Astrocyte (in vitro differentiated cells and primary cell): Measurements from ENCODE around the gene RDH16. TPM values are rescaled to one million over a fixed set of nuclear protein-coding genes. Genes with fewer than 3 reads are reported as not detected.

ENCODE experiments used
- DNase-seq: peaks from one replicate; pipeline ENCODE4 v3.0.0-alpha.2; 2010; ENCODE audit warnings: low read depth
- FAIRE-seq: peaks from 2 replicates; lab custom pipeline; 2011; peaks lifted over from hg19 to GRCh38; lab: Jason Lieb, UNC
- H2AFZ ChIP-seq: 2 replicates; pipeline ENCODE4 v1.6.0; 2012; ENCODE audit warnings: low read depth, low read length, inconsistent platforms
- H3K27ac ChIP-seq: 2 replicates; pipeline ENCODE4 v1.5.1; 2011; ENCODE audit warnings: low read depth, low read length, inconsistent platforms
- H3K27me3 ChIP-seq: 2 replicates; pipeline ENCODE4 v1.6.0; 2011; ENCODE audit warnings: low read length, inconsistent platforms; ENCODE audit not compliant: insufficient read depth
- H3K36me3 ChIP-seq: 2 replicates; pipeline ENCODE4 v1.5.1; 2011; ENCODE audit warnings: low read length, inconsistent platforms; ENCODE audit not compliant: insufficient read depth
- H3K4me1 ChIP-seq: 2 replicates; pipeline ENCODE4 v1.5.1; 2011; ENCODE audit warnings: low read length, inconsistent platforms; ENCODE audit not compliant: insufficient read depth
- H3K4me2 ChIP-seq: 2 replicates; pipeline ENCODE4 v1.6.0; 2012; ENCODE audit warnings: low read length, inconsistent platforms
- H3K4me3 ChIP-seq: 2 replicates; pipeline ENCODE4 v1.5.1; 2011; ENCODE audit warnings: low read depth, mild to moderate bottlenecking, low read length, inconsistent platforms; ENCODE audit not compliant: insufficient read depth
- H3K79me2 ChIP-seq: 2 replicates; pipeline ENCODE4 v1.6.0; 2012; ENCODE audit warnings: mild to moderate bottlenecking, low read length, inconsistent platforms; ENCODE audit not compliant: insufficient read depth
- H3K9ac ChIP-seq: 2 replicates; pipeline ENCODE4 v1.6.0; 2012; ENCODE audit warnings: mild to moderate bottlenecking, low read length, inconsistent platforms
- H3K9me3 ChIP-seq: 2 replicates; pipeline ENCODE4 v1.5.1; 2012; ENCODE audit warnings: low read depth, mild to moderate bottlenecking, low read length, inconsistent platforms; ENCODE audit not compliant: insufficient read depth
- H4K20me1 ChIP-seq: 2 replicates; pipeline ENCODE4 v1.6.0; 2012; ENCODE audit warnings: low read length, inconsistent platforms; ENCODE audit not compliant: insufficient read depth
- H3K27ac Mint-ChIP-seq: one replicate; pipeline ENCODE4 v1.8.0; 2021; ENCODE audit warnings: mild to moderate bottlenecking, mixed read lengths; ENCODE audit not compliant: unreplicated experiment
- H3K27me3 Mint-ChIP-seq: one replicate; pipeline ENCODE4 v1.8.0; 2021; ENCODE audit warnings: low read depth, mixed read lengths; ENCODE audit not compliant: unreplicated experiment
- H3K36me3 Mint-ChIP-seq: one replicate; pipeline ENCODE4 v1.8.0; 2021; ENCODE audit warnings: low read depth, mixed read lengths; ENCODE audit not compliant: unreplicated experiment
- H3K4me1 Mint-ChIP-seq: one replicate; pipeline ENCODE4 v1.8.0; 2021; ENCODE audit warnings: low read depth, mixed read lengths; ENCODE audit not compliant: unreplicated experiment
- H3K4me3 Mint-ChIP-seq: one replicate; pipeline ENCODE4 v1.8.0; 2021; ENCODE audit warnings: mild to moderate bottlenecking, moderate library complexity, mixed read lengths; ENCODE audit not compliant: unreplicated experiment
- H3K9me3 Mint-ChIP-seq: one replicate; pipeline ENCODE4 v1.8.0; 2021; ENCODE audit warnings: mild to moderate bottlenecking, mixed read lengths; ENCODE audit not compliant: unreplicated experiment
- CTCF ChIP-seq: IDR thresholded peaks from 2 replicates; pipeline ENCODE4 v1.5.1; 2011; ENCODE audit warnings: low read depth, mild to moderate bottlenecking, inconsistent platforms, low read length, moderate library complexity; ENCODE audit not compliant: insufficient read depth
- EZH2 ChIP-seq: IDR thresholded peaks from 2 replicates; pipeline ENCODE4 v1.6.1; 2012; ENCODE audit warnings: mild to moderate bottlenecking, low read length, inconsistent platforms; ENCODE audit not compliant: insufficient read depth
- total RNA-seq: library from RNA; stranded (reverse); gene quantifications from 2 replicates; pipeline ENCODE4 v1.2.1, GENCODE V29; 2021

RDH16 gene
- total RNA-seq, 1 donor from 2014 or later = 0.32 TPM

GRCh38 chr12:56935157-56935556 lies 22.3 kb downstream of the RDH16 start:
- TF ChIP-seq CTCF (no peak), EZH2 (no peak)
- no peak overlapping the region for H3K4me3 ChIP-seq

GRCh38 chr12:56933826-56934625 lies 23.4 kb downstream of the RDH16 start, which contains the start of gene SDR9C7:
SDR9C7 (minus strand) TSS chr12:56934408; CDS start chr12:56934261, 147 bp downstream.
- Histone ChIP-seq H3K9me3 (no peaks in the 10 kb centered on the region), H3K79me2 (no peaks in the 10 kb centered on the region), H3K9ac (no peak within 1 kb of the TSS), H3K4me3 (no peak within 1 kb of the TSS), H3K27me3 (no peaks in the 10 kb centered on the region), H3K36me3 (no peaks in the 10 kb centered on the region), H4K20me1 (no peaks in the 10 kb centered on the region), H3K4me2 (no peak within 1 kb of the TSS), H3K4me1 (no peaks in the 10 kb centered on the region), H3K27ac (no peak within 1 kb of the TSS), H2AFZ (no peak within 1 kb of the TSS)
- H3K27ac Mint-ChIP-seq = peak within 1 kb of the TSS; percentile 47
- no peak for DNase-seq
- no peak for TF ChIP-seq EZH2
- TF ChIP-seq CTCF = no peak
- peaks cover 25% of the 10 kb centered on the region for H3K27me3 Mint-ChIP-seq
- H3K9me3 Mint-ChIP-seq = peaks cover 12% of the 10 kb centered on the region
- H3K4me3 Mint-ChIP-seq = no peak within 1 kb of the TSS
- no peaks in the 10 kb centered on the region for H3K4me1 Mint-ChIP-seq
- FAIRE-seq = no peak
- peaks cover 5% of the 10 kb centered on the region for H3K36me3 Mint-ChIP-seq

More at GRCh38 chr12:56935157-56935556, 22.3 kb downstream of the RDH16 start:
- no peaks in the 10 kb centered on the region for H3K79me2 ChIP-seq
- FAIRE-seq (no peak), DNase-seq (no peak)
- no peak overlapping the region for H2AFZ ChIP-seq
- no peaks in the 10 kb centered on the region for H4K20me1 ChIP-seq
- H3K9ac ChIP-seq = no peak overlapping the region
- Mint-ChIP-seq H3K27ac (peak overlapping the region; percentile 47), H3K4me1 (peaks cover 1% of the 10 kb centered on the region), H3K36me3 (peaks cover 5% of the 10 kb centered on the region), H3K4me3 (no peak overlapping the region), H3K27me3 (peaks cover 19% of the 10 kb centered on the region), H3K9me3 (peaks cover 12% of the 10 kb centered on the region)
- no peak overlapping the region for H3K27ac ChIP-seq
- H3K36me3 ChIP-seq = no peaks in the 10 kb centered on the region
- H3K27me3 ChIP-seq = no peaks in the 10 kb centered on the region
- no peaks in the 10 kb centered on the region for H3K9me3 ChIP-seq
- no peaks in the 10 kb centered on the region for H3K4me1 ChIP-seq
- H3K4me2 ChIP-seq = no peak overlapping the region

- Histone ChIP-seq H2AFZ (no peak overlapping the region), H3K27ac (no peak overlapping the region), H3K36me3 (no peaks in the 10 kb centered on the region), H3K9ac (no peak overlapping the region), H3K79me2 (no peaks in the 10 kb centered on the region), H3K9me3 (no peaks in the 10 kb centered on the region), H3K4me2 (no peak overlapping the region), H3K4me3 (no peak overlapping the region), H3K4me1 (no peaks in the 10 kb centered on the region), H3K27me3 (peaks cover under 1% of the 10 kb centered on the region), H4K20me1 (no peaks in the 10 kb centered on the region)
- DNase-seq (no peak), FAIRE-seq (no peak)
- peaks cover 12% of the 10 kb centered on the region for H3K9me3 Mint-ChIP-seq
- no peak for TF ChIP-seq EZH2
- TF ChIP-seq CTCF = no peak
- no peaks in the 10 kb centered on the region for H3K4me1 Mint-ChIP-seq
- no peak overlapping the region for H3K27ac Mint-ChIP-seq
- peaks cover 5% of the 10 kb centered on the region for H3K36me3 Mint-ChIP-seq
- peaks cover 32% of the 10 kb centered on the region for H3K27me3 Mint-ChIP-seq
- no peak overlapping the region for H3K4me3 Mint-ChIP-seq
Observed at GRCh38 chr12:56932867-56933266, 24.5 kb downstream of the RDH16 start.
